ACC112 (cell line): ENCODE data around the gene FRMD5.
A peak's percentile ranks its signal among the peaks of the same experiment; 100 is the strongest.

Experiments
- H2AFZ ChIP-seq: fragments of 200-600 bp; sonication (generic); one replicate; pipeline ENCODE4 v1.6.0; 2017; ENCODE audit warnings: antibody characterized with exemption, low read length; ENCODE audit not compliant: unreplicated experiment
- H3K27ac ChIP-seq: fragments of 200-600 bp; sonication (generic); 2 replicates; pipeline ENCODE4 v1.5.1; 2014; ENCODE audit warnings: low read depth, mild to moderate bottlenecking, antibody characterized with exemption, low read length, moderate library complexity
- H3K27me3 ChIP-seq: fragments of 200-600 bp; sonication (generic); 2 replicates; pipeline ENCODE4 v1.6.1; 2014; ENCODE audit warnings: mild to moderate bottlenecking, antibody characterized with exemption, low read length, moderate library complexity, mixed read lengths; ENCODE audit not compliant: insufficient read depth
- H3K36me3 ChIP-seq: fragments of 200-600 bp; sonication (generic); 2 replicates; pipeline ENCODE4 v1.6.1; 2016; ENCODE audit warnings: mild to moderate bottlenecking, antibody characterized with exemption, low read length, moderate library complexity, mixed read lengths; ENCODE audit not compliant: insufficient read depth
- H3K4me1 ChIP-seq: fragments of 200-600 bp; sonication (generic); one replicate; pipeline ENCODE4 v1.6.1; 2016; ENCODE audit warnings: low read length, mixed read lengths; ENCODE audit not compliant: insufficient read depth, unreplicated experiment, control insufficient read depth
- H3K4me3 ChIP-seq: fragments of 200-600 bp; sonication (generic); 2 replicates; pipeline ENCODE4 v1.5.1; 2014; ENCODE audit warnings: mild to moderate bottlenecking, low read depth, low read length
- H3K79me2 ChIP-seq: fragments of 200-600 bp; sonication (generic); one replicate; pipeline ENCODE4 v1.6.0; 2016; ENCODE audit warnings: low read length; ENCODE audit not compliant: control insufficient read depth, unreplicated experiment, insufficient read depth

Gene FRMD5

GRCh38 chr15:44208956-44209355 lies 13.9 kb upstream of the FRMD5 start:
- H3K4me3 ChIP-seq: no peak overlapping the region
- no peak overlapping the region for H3K27ac ChIP-seq
- no peaks in the 10 kb centered on the region for H3K27me3 ChIP-seq
- H2AFZ ChIP-seq: no peak overlapping the region
- no peaks in the 10 kb centered on the region for H3K36me3 ChIP-seq
- H3K79me2 ChIP-seq: no peaks in the 10 kb centered on the region
- peaks cover 8% of the 10 kb centered on the region for H3K4me1 ChIP-seq

GRCh38 chr15:44207643-44208042 lies 12.6 kb upstream of the FRMD5 start:
- H3K27me3 ChIP-seq: no peaks in the 10 kb centered on the region
- H3K79me2 ChIP-seq: no peaks in the 10 kb centered on the region
- no peaks in the 10 kb centered on the region for H3K36me3 ChIP-seq
- peak overlapping the region; percentile 53 for H3K27ac ChIP-seq
- H2AFZ ChIP-seq: peak overlapping the region; percentile 15
- no peak overlapping the region for H3K4me3 ChIP-seq
- peaks cover 8% of the 10 kb centered on the region for H3K4me1 ChIP-seq

- Histone ChIP-seq H3K27me3 (no peaks in the 10 kb centered on the region), H3K27ac (no peak overlapping the region), H3K4me1 (peaks cover 6% of the 10 kb centered on the region), H2AFZ (no peak overlapping the region), H3K79me2 (no peaks in the 10 kb centered on the region), H3K36me3 (no peaks in the 10 kb centered on the region), H3K4me3 (no peak overlapping the region)
Observed at GRCh38 chr15:44199393-44199792, 4.3 kb upstream of the FRMD5 start.

- H3K27me3 ChIP-seq: no peaks in the 10 kb centered on the region
- H3K27ac ChIP-seq: peak overlapping the region; percentile 35; the same call in 1 of the 2 replicates
- H3K4me1 ChIP-seq: peaks cover 14% of the 10 kb centered on the region
- H3K36me3 ChIP-seq: no peaks in the 10 kb centered on the region
- peak overlapping the region; percentile 64 for H2AFZ ChIP-seq
- H3K4me3 ChIP-seq: peak overlapping the region; percentile 80
- peaks cover 19% of the 10 kb centered on the region for H3K79me2 ChIP-seq
Observed at GRCh38 chr15:44194323-44195150, 534 bp downstream of the FRMD5 start.

GRCh38 chr15:44193651-44194322 lies 1.3 kb downstream of the FRMD5 start:
- H3K27ac ChIP-seq: peak overlapping the region; percentile 35; the same call in 1 of the 2 replicates
- peak overlapping the region; percentile 64 for H2AFZ ChIP-seq
- H3K4me1 ChIP-seq: peaks cover 9% of the 10 kb centered on the region
- no peaks in the 10 kb centered on the region for H3K36me3 ChIP-seq
- H3K27me3 ChIP-seq: no peaks in the 10 kb centered on the region
- peaks cover 19% of the 10 kb centered on the region for H3K79me2 ChIP-seq
- peak overlapping the region; percentile 80 for H3K4me3 ChIP-seq

- no peak overlapping the region for H3K4me3 ChIP-seq
- no peaks in the 10 kb centered on the region for H3K36me3 ChIP-seq
- no peak overlapping the region for H3K27ac ChIP-seq
- no peaks in the 10 kb centered on the region for H3K27me3 ChIP-seq
- no peak overlapping the region for H2AFZ ChIP-seq
- peaks cover 9% of the 10 kb centered on the region for H3K4me1 ChIP-seq
- H3K79me2 ChIP-seq: peaks cover 18% of the 10 kb centered on the region
Observed at GRCh38 chr15:44188795-44189194, 6.3 kb downstream of the FRMD5 start.

- Histone ChIP-seq H3K27ac (no peak overlapping the region), H3K27me3 (no peaks in the 10 kb centered on the region), H3K4me3 (no peak overlapping the region), H3K79me2 (peaks cover 6% of the 10 kb centered on the region), H3K36me3 (no peaks in the 10 kb centered on the region), H3K4me1 (no peaks in the 10 kb centered on the region), H2AFZ (no peak overlapping the region)
Observed at GRCh38 chr15:44186705-44187104, 8.4 kb downstream of the FRMD5 start.

GRCh38 chr15:44183363-44183762 lies 11.7 kb downstream of the FRMD5 start:
- peaks cover 2% of the 10 kb centered on the region for H3K79me2 ChIP-seq

GRCh38 chr15:44181410-44181809 lies 13.7 kb downstream of the FRMD5 start:
- Histone ChIP-seq H3K4me1 (no peaks in the 10 kb centered on the region), H2AFZ (no peak overlapping the region), H3K4me3 (no peak overlapping the region), H3K27me3 (no peaks in the 10 kb centered on the region), H3K36me3 (no peaks in the 10 kb centered on the region), H3K79me2 (no peaks in the 10 kb centered on the region), H3K27ac (no peak overlapping the region)

More at GRCh38 chr15:44183363-44183762, 11.7 kb downstream of the FRMD5 start:
- Histone ChIP-seq H3K36me3 (no peaks in the 10 kb centered on the region), H3K27ac (no peak overlapping the region), H3K4me3 (no peak overlapping the region), H2AFZ (no peak overlapping the region), H3K4me1 (no peaks in the 10 kb centered on the region), H3K27me3 (no peaks in the 10 kb centered on the region)

GRCh38 chr15:44177139-44177538 lies 17.9 kb downstream of the FRMD5 start:
- Histone ChIP-seq H3K4me3 (no peak overlapping the region), H3K36me3 (no peaks in the 10 kb centered on the region), H3K79me2 (no peaks in the 10 kb centered on the region)

GRCh38 chr15:44173813-44174212 lies 21.3 kb downstream of the FRMD5 start:
- H3K36me3 ChIP-seq: no peaks in the 10 kb centered on the region
- H2AFZ ChIP-seq: no peak overlapping the region
- H3K79me2 ChIP-seq: no peaks in the 10 kb centered on the region
- no peaks in the 10 kb centered on the region for H3K27me3 ChIP-seq
- no peak overlapping the region for H3K4me3 ChIP-seq
- no peak overlapping the region for H3K27ac ChIP-seq
- peaks cover 11% of the 10 kb centered on the region for H3K4me1 ChIP-seq

More at GRCh38 chr15:44177139-44177538, 17.9 kb downstream of the FRMD5 start:
- Histone ChIP-seq H2AFZ (no peak overlapping the region), H3K27ac (no peak overlapping the region), H3K27me3 (no peaks in the 10 kb centered on the region), H3K4me1 (peaks cover 11% of the 10 kb centered on the region)
